ENCODE measurements around the gene RLN1. TPM values are rescaled to one million over a fixed set of nuclear protein-coding genes. Genes with fewer than 3 reads are reported as not detected.

Gene RLN1
- total and polyA plus RNA-seq, 3 donors from 2014 or later: 0.43 to 1.4 TPM; not detected in 1

- no peak for DNase-seq
- Histone ChIP-seq H3K4me3 (no peak overlapping the region), H3K4me1 (no peaks in the 10 kb centered on the region), H3K36me3 (ENCODE audit: low read depth, missing control alignments) (no peaks in the 10 kb centered on the region), H3K27ac (no peak overlapping the region), H3K27me3 (no peaks in the 10 kb centered on the region), H3K9me3 (no peaks in the 10 kb centered on the region)
- intact Hi-C loops (cut with DNase I; ENCODE audit: low total_unique reads): no loop called here
- TF ChIP-seq POLR2A (IDR thresholded peaks at IDR 0.05): no peak
- TF ChIP-seq, protein P1, sequence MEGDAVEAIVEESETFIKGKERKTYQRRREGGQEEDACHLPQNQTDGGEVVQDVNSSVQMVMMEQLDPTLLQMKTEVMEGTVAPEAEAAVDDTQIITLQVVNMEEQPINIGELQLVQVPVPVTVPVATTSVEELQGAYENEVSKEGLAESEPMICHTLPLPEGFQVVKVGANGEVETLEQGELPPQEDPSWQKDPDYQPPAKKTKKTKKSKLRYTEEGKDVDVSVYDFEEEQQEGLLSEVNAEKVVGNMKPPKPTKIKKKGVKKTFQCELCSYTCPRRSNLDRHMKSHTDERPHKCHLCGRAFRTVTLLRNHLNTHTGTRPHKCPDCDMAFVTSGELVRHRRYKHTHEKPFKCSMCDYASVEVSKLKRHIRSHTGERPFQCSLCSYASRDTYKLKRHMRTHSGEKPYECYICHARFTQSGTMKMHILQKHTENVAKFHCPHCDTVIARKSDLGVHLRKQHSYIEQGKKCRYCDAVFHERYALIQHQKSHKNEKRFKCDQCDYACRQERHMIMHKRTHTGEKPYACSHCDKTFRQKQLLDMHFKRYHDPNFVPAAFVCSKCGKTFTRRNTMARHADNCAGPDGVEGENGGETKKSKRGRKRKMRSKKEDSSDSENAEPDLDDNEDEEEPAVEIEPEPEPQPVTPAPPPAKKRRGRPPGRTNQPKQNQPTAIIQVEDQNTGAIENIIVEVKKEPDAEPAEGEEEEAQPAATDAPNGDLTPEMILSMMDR (IDR thresholded peaks at IDR 0.05): no peak
- 72 to 76% methylated on average over 4 of the region's 4 CpGs for WGBS, 2 donors
Measured at GRCh38 chr9:5301544-5301943, 38.1 kb downstream of the RLN1 start.

DNA sequence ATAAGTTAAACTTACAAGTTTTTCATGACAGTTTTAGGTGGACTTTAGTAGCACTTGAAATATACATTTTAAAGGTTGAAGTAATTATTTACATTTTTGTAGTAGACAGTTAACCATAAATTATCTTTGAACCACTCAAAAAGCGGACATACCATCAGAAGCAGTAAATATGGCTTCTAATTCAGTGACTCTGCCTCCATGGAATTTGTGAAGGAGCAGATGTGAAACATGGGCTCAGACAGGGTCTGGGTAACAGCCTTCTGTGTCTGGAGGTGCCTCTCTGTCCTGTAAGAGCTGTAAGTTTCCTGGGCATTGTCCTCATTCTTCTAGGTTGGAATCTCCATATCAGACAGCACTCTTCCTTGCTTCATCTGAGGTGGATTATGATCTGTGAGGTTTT, 47.5 kb downstream of the RLN1 start:
- TF ChIP-seq, protein P1 (IDR thresholded peaks at IDR 0.05): no peak
- TF ChIP-seq POLR2A (IDR thresholded peaks at IDR 0.05): no peak
- Histone ChIP-seq H3K27ac (no peak overlapping the region), H3K27me3 (no peaks in the 10 kb centered on the region), H3K36me3 (ENCODE audit: low read depth, missing control alignments) (no peaks in the 10 kb centered on the region), H3K4me1 (no peaks in the 10 kb centered on the region), H3K9me3 (no peaks in the 10 kb centered on the region), H3K4me3 (no peak overlapping the region)
- intact Hi-C loops (cut with DNase I; ENCODE audit: low total_unique reads): no loop called here
- no peak for DNase-seq
- 83 to 88% methylated on average over 1 of the region's 1 CpG for WGBS, 2 donors

- no peak for DNase-seq
- no peaks in the 10 kb centered on the region for H3K36me3 ChIP-seq (ENCODE audit: low read depth, missing control alignments)
- no peaks in the 10 kb centered on the region for H3K27me3 ChIP-seq
- H3K4me3 ChIP-seq: no peak overlapping the region
- no peak overlapping the region for H3K27ac ChIP-seq
- no peaks in the 10 kb centered on the region for H3K4me1 ChIP-seq
- TF ChIP-seq POLR2A (IDR thresholded peaks at IDR 0.05): no peak
- TF ChIP-seq, protein P1 (IDR thresholded peaks at IDR 0.05): no peak
- intact Hi-C loops (cut with DNase I; ENCODE audit: low total_unique reads): no loop called here
- H3K9me3 ChIP-seq: no peaks in the 10 kb centered on the region
- 83 to 89% methylated on average over 1 of the region's 1 CpG for WGBS, 2 donors
Measured at GRCh38 chr9:5288591-5288990, 51.1 kb downstream of the RLN1 start.

DNA sequence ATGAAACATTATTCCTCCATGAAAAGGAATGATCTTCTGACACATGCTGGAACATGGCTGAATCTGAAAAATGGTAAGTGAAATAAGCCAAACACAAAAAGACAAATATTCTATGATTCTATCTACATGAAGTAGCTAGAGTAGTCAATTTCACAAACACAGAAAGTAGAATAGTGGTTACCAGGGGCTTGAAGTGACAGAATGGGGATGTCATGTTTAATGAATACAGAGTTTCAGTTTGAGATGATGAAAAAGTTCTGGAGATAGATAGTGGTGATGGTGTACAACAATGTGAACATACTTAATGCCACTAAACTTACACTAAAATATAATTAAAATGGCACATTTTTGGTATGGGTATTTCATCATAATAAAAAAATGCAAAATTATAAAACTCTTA, 53.4 kb downstream of the RLN1 start:
- Histone ChIP-seq H3K27me3 (no peaks in the 10 kb centered on the region), H3K4me3 (no peak overlapping the region), H3K9me3 (no peaks in the 10 kb centered on the region), H3K4me1 (no peaks in the 10 kb centered on the region), H3K36me3 (ENCODE audit: low read depth, missing control alignments) (no peaks in the 10 kb centered on the region), H3K27ac (no peak overlapping the region)
- no peak for DNase-seq
- intact Hi-C loops (cut with DNase I; ENCODE audit: low total_unique reads): no loop called here
- no peak for TF ChIP-seq POLR2A (IDR thresholded peaks at IDR 0.05)
- TF ChIP-seq, protein P1 (IDR thresholded peaks at IDR 0.05): no peak

Small RNAs within 50 kb of the gene (small RNA-seq; reads per million reads assigned to genes)
- gene AL135786.1 (0 reads per million in 2 donors), gene HMGN2P31 (0 reads per million in 2 donors)

Other genes starting within 250 kb of the RLN1 start
- gene INSL6, start 154.2 kb downstream of the RLN1 start, total RNA-seq: 10 to 100 TPM; 32.8 to 45.4 TPM
- gene INSL6, start 154.2 kb downstream of the RLN1 start, polyA plus RNA-seq (ENCODE audit: insufficient read depth, low read depth, low replicate concordance): 18.7 TPM
- gene INSL4, start 108.5 kb downstream of the RLN1 start, total RNA-seq: under 1 TPM in 1 of 2 donors, not detected in 1; 0.16 TPM
- gene INSL4, start 108.5 kb downstream of the RLN1 start, polyA plus RNA-seq (ENCODE audit: insufficient read depth, low read depth, low replicate concordance): not detected
- 1 to 10 TPM in 1 of 2 donors, under 1 TPM in 1; 0.74 to 1.7 TPM for gene RLN2, start 35.2 kb downstream of the RLN1 start, total RNA-seq
- 8.1 TPM for gene RLN2, start 35.2 kb downstream of the RLN1 start, polyA plus RNA-seq (ENCODE audit: insufficient read depth, low read depth, low replicate concordance)
- 1 to 10 TPM; 7.5 to 9.5 TPM for gene PLGRKT, start 98.0 kb upstream of the RLN1 start, total RNA-seq
- gene PLGRKT, start 98.0 kb upstream of the RLN1 start, polyA plus RNA-seq (ENCODE audit: insufficient read depth, low read depth, low replicate concordance): 13.4 TPM
- gene CD274, start 110.7 kb upstream of the RLN1 start, total RNA-seq: 1 to 10 TPM; 1.3 to 1.5 TPM
- 4.6 TPM for gene CD274, start 110.7 kb upstream of the RLN1 start, polyA plus RNA-seq (ENCODE audit: insufficient read depth, low read depth, low replicate concordance)
- under 1 TPM; 0.63 to 0.81 TPM for gene PDCD1LG2, start 170.7 kb upstream of the RLN1 start, total RNA-seq
- 2.4 TPM for gene PDCD1LG2, start 170.7 kb upstream of the RLN1 start, polyA plus RNA-seq (ENCODE audit: insufficient read depth, low read depth, low replicate concordance)

Data from testis (tissue), 3 donors.